Neural cell (in vitro differentiated cells): ENCODE measurements around the gene LCAT. TPM values are rescaled to one million over a fixed set of nuclear protein-coding genes. Genes with fewer than 3 reads are reported as not detected.

ENCODE experiments used
- H2AFZ ChIP-seq: fragments of 200-600, 300-800 bp; sonication (generic), shearing (Covaris generic); 2 replicates; pipeline ENCODE4 v1.6.0; 2014; ENCODE audit warnings: low read depth, mild to moderate bottlenecking, antibody characterized with exemption, low read length, moderate library complexity
- H3F3A ChIP-seq: fragments of 200-600 bp; shearing (Covaris generic); 2 replicates; pipeline ENCODE4 v1.6.1; 2016; ENCODE audit warnings: mild to moderate bottlenecking, moderate library complexity, mixed read lengths, antibody characterized with exemption, low read length; ENCODE audit not compliant: insufficient read depth, poor library complexity, severe bottlenecking
- H3K27ac ChIP-seq: fragments of 200-600, 300-800 bp; sonication (generic), shearing (Covaris generic); 2 replicates; pipeline ENCODE4 v1.5.1; 2014; ENCODE audit warnings: mild to moderate bottlenecking, low read length, moderate library complexity
- H3K27me3 ChIP-seq: fragments of 300-800, 200-600 bp; sonication (generic), shearing (Covaris generic); 2 replicates; pipeline ENCODE4 v1.6.0; 2014; ENCODE audit warnings: mild to moderate bottlenecking, low read depth, low read length, moderate library complexity; ENCODE audit not compliant: insufficient read depth
- H3K36me3 ChIP-seq: fragments of 300-800, 200-600 bp; sonication (generic), shearing (Covaris generic); 2 replicates; pipeline ENCODE4 v1.5.1; 2014; ENCODE audit warnings: mild to moderate bottlenecking, antibody characterized with exemption, low read length, moderate library complexity; ENCODE audit not compliant: insufficient read depth
- H3K4me2 ChIP-seq: fragments of 300-800, 200-600 bp; sonication (generic), shearing (Covaris generic); 2 replicates; pipeline ENCODE4 v1.6.0; 2014; ENCODE audit warnings: mild to moderate bottlenecking, low read length
- H3K4me3 ChIP-seq: fragments of 300-800, 200-600 bp; sonication (generic), shearing (Covaris generic); 2 replicates; pipeline ENCODE4 v1.5.1; 2014; ENCODE audit warnings: mild to moderate bottlenecking, low read length, moderate library complexity
- H3K79me2 ChIP-seq: fragments of 200-600 bp; shearing (Covaris generic); replicated peaks from 2 replicates; pipeline ENCODE4 v1.6.0; 2014; ENCODE audit warnings: mild to moderate bottlenecking, low read length, moderate library complexity; ENCODE audit not compliant: insufficient read depth
- H3K9ac ChIP-seq: fragments of 300-800, 200-600 bp; sonication (generic), shearing (Covaris generic); 2 replicates; pipeline ENCODE4 v1.6.1; 2016; ENCODE audit warnings: mild to moderate bottlenecking, low read length, mixed read lengths
- H3K9me2 ChIP-seq: fragments of 200-600 bp; shearing (Covaris generic); 2 replicates; pipeline ENCODE4 v1.6.1; 2016; ENCODE audit warnings: mild to moderate bottlenecking, low read length, mixed read lengths; ENCODE audit not compliant: insufficient read depth
- H3K9me3 ChIP-seq: fragments of 200-600, 300-800 bp; sonication (generic), shearing (Covaris generic); 2 replicates; pipeline ENCODE4 v1.6.1; 2016; ENCODE audit warnings: mild to moderate bottlenecking, mixed run types, low read length, moderate library complexity, mixed read lengths
- H4K20me1 ChIP-seq: fragments of 200-600 bp; shearing (Covaris generic); 2 replicates; pipeline ENCODE4 v1.6.1; 2016; ENCODE audit warnings: mild to moderate bottlenecking, mixed run types; ENCODE audit not compliant: insufficient read depth
- EP300 ChIP-seq: fragments of 450-650 bp; conservative IDR thresholded peaks from 2 replicates; pipeline ENCODE4 v1.6.1; 2014; ENCODE audit warnings: antibody characterized with exemption, mild to moderate bottlenecking, moderate library complexity; ENCODE audit not compliant: poor library complexity, severe bottlenecking
- EZH2 ChIP-seq: fragments of 200-600, 300-800 bp; shearing (Covaris generic), sonication (generic); IDR thresholded peaks from 2 replicates; pipeline ENCODE4 v1.6.1; 2014; ENCODE audit warnings: antibody characterized with exemption, low read length, borderline replicate concordance, mild to moderate bottlenecking; ENCODE audit not compliant: insufficient read depth, poor library complexity, severe bottlenecking
- MXI1 ChIP-seq: fragments of 450-650 bp; conservative IDR thresholded peaks from 2 replicates; pipeline ENCODE4 v1.6.1; 2014; ENCODE audit warnings: antibody characterized with exemption, mild to moderate bottlenecking; ENCODE audit not compliant: poor library complexity, severe bottlenecking
- POLR2AphosphoS5 ChIP-seq: IDR thresholded peaks from 2 replicates; pipeline ENCODE4 v1.6.1; 2012
- RAD21 ChIP-seq: fragments of 450-650 bp; conservative IDR thresholded peaks from 2 replicates; pipeline ENCODE4 v1.6.1; 2014; ENCODE audit warnings: antibody characterized with exemption, mild to moderate bottlenecking, moderate library complexity
- SMC3 ChIP-seq: fragments of 450-650 bp; conservative IDR thresholded peaks from 2 replicates; pipeline ENCODE4 v1.6.1; 2014; ENCODE audit warnings: antibody characterized with exemption, mild to moderate bottlenecking, moderate library complexity; ENCODE audit not compliant: poor library complexity
- TAF1 ChIP-seq: IDR thresholded peaks from 2 replicates; pipeline ENCODE4 v1.6.1; 2012; ENCODE audit warnings: low read depth
- polyA plus RNA-seq: library from polyadenylated mRNA; depleted of rRNA; stranded (reverse); fragments of >200 nt; gene quantifications from 2 replicates; pipeline ENCODE4 v1.2.3, GENCODE V29; 2014
- TF ChIP-seq, protein P1 (sequence below): fragments of 450-650 bp; IDR thresholded peaks from 2 replicates; pipeline ENCODE4 v1.5.1; 2014; ENCODE audit warnings: antibody characterized with exemption, mild to moderate bottlenecking, moderate library complexity; ENCODE audit not compliant: poor library complexity, severe bottlenecking
- TF ChIP-seq, protein P2 (sequence below): IDR thresholded peaks from 2 replicates; pipeline ENCODE4 v1.6.1; 2012; ENCODE audit warnings: borderline replicate concordance

The LCAT gene
- polyA plus RNA-seq, 1 donor from 2014 or later = 0.32 TPM

DNA sequence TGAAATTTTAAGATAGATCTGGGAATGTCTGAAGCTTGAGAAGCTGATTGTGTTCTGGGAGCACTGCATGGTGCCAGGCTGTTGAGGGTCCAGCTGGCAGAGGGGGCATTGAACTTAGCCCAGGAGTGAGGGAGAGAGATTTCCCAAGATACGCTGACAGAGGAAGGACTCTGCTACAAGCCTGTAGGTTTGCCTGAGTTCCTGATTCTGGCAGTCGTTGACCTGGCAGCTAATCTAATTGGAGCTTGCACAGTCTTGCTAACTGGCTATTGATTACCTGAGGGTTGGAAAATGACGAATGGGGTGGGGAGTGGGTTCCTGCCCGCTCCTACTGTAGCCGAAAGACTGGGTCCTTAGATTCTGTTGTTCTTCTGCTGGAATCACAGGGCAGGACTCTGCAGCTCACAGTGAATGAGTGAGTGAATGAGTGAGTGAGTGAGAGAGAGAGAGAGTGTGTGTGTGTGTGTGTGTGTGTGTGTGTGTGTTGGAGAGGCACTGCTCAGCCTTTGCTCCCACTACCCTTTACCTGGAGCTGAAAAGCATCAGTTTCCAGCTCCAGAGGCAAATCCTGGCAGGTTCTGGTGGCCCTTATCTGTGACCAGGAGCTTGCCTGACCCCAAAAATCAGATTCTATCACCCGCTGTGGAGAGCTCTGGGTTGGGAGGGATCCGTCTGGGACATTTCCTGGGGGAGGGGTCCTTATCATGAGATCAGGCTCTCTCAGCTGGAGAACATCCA lies 29.0 kb downstream of the LCAT start:
- TF ChIP-seq, protein P1, sequence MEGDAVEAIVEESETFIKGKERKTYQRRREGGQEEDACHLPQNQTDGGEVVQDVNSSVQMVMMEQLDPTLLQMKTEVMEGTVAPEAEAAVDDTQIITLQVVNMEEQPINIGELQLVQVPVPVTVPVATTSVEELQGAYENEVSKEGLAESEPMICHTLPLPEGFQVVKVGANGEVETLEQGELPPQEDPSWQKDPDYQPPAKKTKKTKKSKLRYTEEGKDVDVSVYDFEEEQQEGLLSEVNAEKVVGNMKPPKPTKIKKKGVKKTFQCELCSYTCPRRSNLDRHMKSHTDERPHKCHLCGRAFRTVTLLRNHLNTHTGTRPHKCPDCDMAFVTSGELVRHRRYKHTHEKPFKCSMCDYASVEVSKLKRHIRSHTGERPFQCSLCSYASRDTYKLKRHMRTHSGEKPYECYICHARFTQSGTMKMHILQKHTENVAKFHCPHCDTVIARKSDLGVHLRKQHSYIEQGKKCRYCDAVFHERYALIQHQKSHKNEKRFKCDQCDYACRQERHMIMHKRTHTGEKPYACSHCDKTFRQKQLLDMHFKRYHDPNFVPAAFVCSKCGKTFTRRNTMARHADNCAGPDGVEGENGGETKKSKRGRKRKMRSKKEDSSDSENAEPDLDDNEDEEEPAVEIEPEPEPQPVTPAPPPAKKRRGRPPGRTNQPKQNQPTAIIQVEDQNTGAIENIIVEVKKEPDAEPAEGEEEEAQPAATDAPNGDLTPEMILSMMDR = no peak
- TF ChIP-seq EZH2 (no peak), POLR2AphosphoS5 (no peak), EP300 (no peak), TAF1 (no peak), SMC3 (no peak), RAD21 (no peak), MXI1 (no peak)
- TF ChIP-seq, protein P2, sequence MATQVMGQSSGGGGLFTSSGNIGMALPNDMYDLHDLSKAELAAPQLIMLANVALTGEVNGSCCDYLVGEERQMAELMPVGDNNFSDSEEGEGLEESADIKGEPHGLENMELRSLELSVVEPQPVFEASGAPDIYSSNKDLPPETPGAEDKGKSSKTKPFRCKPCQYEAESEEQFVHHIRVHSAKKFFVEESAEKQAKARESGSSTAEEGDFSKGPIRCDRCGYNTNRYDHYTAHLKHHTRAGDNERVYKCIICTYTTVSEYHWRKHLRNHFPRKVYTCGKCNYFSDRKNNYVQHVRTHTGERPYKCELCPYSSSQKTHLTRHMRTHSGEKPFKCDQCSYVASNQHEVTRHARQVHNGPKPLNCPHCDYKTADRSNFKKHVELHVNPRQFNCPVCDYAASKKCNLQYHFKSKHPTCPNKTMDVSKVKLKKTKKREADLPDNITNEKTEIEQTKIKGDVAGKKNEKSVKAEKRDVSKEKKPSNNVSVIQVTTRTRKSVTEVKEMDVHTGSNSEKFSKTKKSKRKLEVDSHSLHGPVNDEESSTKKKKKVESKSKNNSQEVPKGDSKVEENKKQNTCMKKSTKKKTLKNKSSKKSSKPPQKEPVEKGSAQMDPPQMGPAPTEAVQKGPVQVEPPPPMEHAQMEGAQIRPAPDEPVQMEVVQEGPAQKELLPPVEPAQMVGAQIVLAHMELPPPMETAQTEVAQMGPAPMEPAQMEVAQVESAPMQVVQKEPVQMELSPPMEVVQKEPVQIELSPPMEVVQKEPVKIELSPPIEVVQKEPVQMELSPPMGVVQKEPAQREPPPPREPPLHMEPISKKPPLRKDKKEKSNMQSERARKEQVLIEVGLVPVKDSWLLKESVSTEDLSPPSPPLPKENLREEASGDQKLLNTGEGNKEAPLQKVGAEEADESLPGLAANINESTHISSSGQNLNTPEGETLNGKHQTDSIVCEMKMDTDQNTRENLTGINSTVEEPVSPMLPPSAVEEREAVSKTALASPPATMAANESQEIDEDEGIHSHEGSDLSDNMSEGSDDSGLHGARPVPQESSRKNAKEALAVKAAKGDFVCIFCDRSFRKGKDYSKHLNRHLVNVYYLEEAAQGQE = no peak
- Histone ChIP-seq H3K36me3 (no peaks in the 10 kb centered on the region), H3K9me3 (no peaks in the 10 kb centered on the region), H3K9ac (no peak overlapping the region), H3K27me3 (no peaks in the 10 kb centered on the region), H4K20me1 (no peaks in the 10 kb centered on the region), H2AFZ (no peak overlapping the region), H3K79me2 (no peaks in the 10 kb centered on the region), H3K4me3 (no peak overlapping the region), H3K27ac (no peak overlapping the region), H3F3A (no peaks in the 10 kb centered on the region), H3K9me2 (no peaks in the 10 kb centered on the region), H3K4me2 (no peak overlapping the region)

DNA sequence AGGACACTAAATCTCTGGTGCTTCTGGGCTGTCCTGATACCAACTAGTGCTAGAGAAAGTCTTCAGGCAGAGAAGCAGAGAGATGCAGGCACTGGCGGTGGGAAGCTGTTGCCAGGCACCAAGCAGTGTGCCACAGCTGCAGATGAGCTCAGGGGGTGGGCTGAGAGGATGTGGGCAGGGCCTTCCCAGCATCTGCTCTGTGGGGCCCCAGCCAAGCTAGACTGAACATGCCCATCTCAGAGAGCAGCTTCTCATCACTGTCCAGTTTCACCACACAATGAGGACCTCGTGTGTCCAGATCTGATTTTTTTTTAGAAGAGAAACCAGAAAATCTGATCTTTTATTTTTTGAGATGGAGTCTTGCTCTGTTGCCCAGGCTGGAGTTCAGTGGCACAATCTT lies 33.8 kb downstream of the LCAT start:
- Histone ChIP-seq H3K27ac (no peak overlapping the region), H3K27me3 (no peaks in the 10 kb centered on the region), H3K4me2 (no peak overlapping the region), H3K9me2 (no peaks in the 10 kb centered on the region), H4K20me1 (no peaks in the 10 kb centered on the region), H3K79me2 (no peaks in the 10 kb centered on the region), H3K4me3 (no peak overlapping the region), H3K9ac (no peak overlapping the region), H3K9me3 (no peaks in the 10 kb centered on the region), H2AFZ (no peak overlapping the region), H3F3A (no peaks in the 10 kb centered on the region), H3K36me3 (no peaks in the 10 kb centered on the region)
- TF ChIP-seq TAF1 (no peak), EZH2 (no peak), RAD21 (no peak), EP300 (no peak), POLR2AphosphoS5 (no peak), MXI1 (no peak), SMC3 (no peak)
- TF ChIP-seq, protein P2 = no peak
- TF ChIP-seq, protein P1 = no peak
